Measurements from ENCODE around the gene HOXA4.

DNA sequence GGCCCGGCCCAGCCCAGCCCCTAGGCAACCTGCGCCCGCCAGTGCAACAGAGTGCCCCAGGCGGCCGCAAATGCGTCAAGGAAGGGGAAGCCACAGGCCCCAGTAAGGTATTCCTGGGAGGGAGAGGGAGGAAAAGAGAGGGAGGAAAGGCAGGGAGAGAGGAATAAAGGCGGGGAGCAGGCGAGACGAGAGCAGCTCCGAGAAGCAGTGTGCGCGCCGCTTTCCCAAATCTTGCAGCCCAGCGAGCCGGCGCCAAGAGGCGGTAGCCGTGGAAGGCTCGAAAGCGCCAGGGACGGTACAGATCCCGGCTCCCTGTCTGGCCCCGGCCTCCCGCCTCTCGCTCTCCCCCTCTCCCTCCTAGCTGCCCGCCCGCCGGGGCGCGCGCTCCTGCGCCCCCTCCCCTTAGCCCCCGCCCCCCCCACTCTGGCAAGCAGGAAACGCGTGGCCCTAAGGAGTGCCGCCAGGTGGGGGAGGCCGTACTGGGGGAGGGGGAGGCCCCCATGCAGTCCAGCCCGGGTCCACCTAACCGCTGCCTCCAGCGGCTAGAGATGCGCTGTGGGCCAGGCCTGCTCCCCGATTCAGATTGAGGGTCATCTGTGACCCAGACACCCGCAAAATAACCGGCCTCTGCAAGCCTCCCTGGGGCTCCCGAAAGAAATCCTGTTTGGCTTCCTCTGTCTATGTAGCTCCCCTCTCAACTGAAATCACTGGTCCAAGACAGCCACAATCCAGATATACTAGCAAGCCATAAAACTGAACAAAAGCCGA lies 39.3 kb upstream of the HOXA4 start:
- TF ChIP-seq POLR2A (IDR thresholded peaks at IDR 0.05) = no peak
- TF ChIP-seq, protein P1, sequence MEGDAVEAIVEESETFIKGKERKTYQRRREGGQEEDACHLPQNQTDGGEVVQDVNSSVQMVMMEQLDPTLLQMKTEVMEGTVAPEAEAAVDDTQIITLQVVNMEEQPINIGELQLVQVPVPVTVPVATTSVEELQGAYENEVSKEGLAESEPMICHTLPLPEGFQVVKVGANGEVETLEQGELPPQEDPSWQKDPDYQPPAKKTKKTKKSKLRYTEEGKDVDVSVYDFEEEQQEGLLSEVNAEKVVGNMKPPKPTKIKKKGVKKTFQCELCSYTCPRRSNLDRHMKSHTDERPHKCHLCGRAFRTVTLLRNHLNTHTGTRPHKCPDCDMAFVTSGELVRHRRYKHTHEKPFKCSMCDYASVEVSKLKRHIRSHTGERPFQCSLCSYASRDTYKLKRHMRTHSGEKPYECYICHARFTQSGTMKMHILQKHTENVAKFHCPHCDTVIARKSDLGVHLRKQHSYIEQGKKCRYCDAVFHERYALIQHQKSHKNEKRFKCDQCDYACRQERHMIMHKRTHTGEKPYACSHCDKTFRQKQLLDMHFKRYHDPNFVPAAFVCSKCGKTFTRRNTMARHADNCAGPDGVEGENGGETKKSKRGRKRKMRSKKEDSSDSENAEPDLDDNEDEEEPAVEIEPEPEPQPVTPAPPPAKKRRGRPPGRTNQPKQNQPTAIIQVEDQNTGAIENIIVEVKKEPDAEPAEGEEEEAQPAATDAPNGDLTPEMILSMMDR (IDR thresholded peaks at IDR 0.05) = no peak

All from body of pancreas (tissue), 4 donors.